Mucosa of descending colon (tissue), 3 donors: Measurements from ENCODE around the gene LCE1D. TPM values are rescaled to one million over a fixed set of nuclear protein-coding genes. Genes with fewer than 3 reads are reported as not detected.

Experiments
- ATAC-seq: fragments of 200-7000 bp; cut with Tn5 transposase; one replicate; pipeline ENCODE4 v1.9.1; 2020; ENCODE audit warnings: mild to moderate bottlenecking, moderate library complexity
- DNase-seq, 3 donors: peaks; one replicate each; pipeline ENCODE4 v3.0.0-alpha.2; 2020
- H3K36me3 ChIP-seq: fragments of 200-600 bp; one replicate; pipeline ENCODE4 v1.8.0; 2021; ENCODE audit warnings: low read depth, mild to moderate bottlenecking
- H3K4me1 ChIP-seq: fragments of 200-600 bp; one replicate; pipeline ENCODE4 v1.8.0; 2021; ENCODE audit warnings: low read depth, mild to moderate bottlenecking
- H3K4me3 ChIP-seq: fragments of 200-600 bp; one replicate; pipeline ENCODE4 v1.8.0; 2021; ENCODE audit warnings: mild to moderate bottlenecking
- H3K9me3 ChIP-seq: fragments of 200-600 bp; one replicate; pipeline ENCODE4 v1.8.0; 2021; ENCODE audit warnings: mild to moderate bottlenecking
- intact Hi-C, 2 donors: fragments of 100-400 bp; cut with DNase I in 1 of 2; cut with micrococcal nuclease in 1 of 2; formaldehyde crosslinking; loops; one replicate each; pipeline versions ENCODE4 v1.11.0 to v1.11.1; 2022; cut with DNase I, micrococcal nuclease
- total RNA-seq, 3 donors: library from RNA; stranded (reverse); fragmentation: NEBNext Ultra II Directional in 2 of 3; extraction: Animal tissue kit (Norgen Biotek cat#: 25700) in 2 of 3; gene quantifications; one replicate each; pipeline versions ENCODE4 v1.2.1 to v1.2.4, GENCODE V29; 2021 to 2023
- TF ChIP-seq, protein P1 (sequence below): fragments of 200-600 bp; IDR thresholded peaks from one replicate; pipeline ENCODE4 v1.8.0; 2022; ENCODE audit warnings: antibody characterized with exemption, mild to moderate bottlenecking
- donor health status: DM: no; HTN: no; CAD: no; lungs with moderate emphysema.
- donor health status: DM: no; HTN: no; CAD: no.
- donor health status: DM: no; HTN: yes; CAD: no.

The LCE1D gene
- total RNA-seq, 3 donors from 2014 or later: not detected

DNA sequence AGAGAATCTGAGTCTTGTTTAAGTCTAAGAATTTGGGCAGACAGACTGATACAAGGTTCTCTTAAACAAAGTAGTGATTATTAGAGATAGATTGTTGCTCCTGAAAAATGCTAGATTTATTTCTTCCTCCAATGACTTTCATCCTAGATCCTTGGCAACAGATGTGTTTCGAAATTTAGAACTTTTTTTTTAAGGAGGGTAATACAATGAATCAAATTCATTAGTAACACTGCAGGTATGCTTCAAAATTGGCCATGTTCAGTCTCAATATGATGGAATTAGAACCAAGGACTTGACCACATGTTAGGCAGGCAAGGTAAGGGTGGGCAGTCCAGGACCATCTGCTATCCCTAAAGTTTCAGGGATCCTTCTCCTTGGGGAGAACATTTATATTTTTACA, 26.1 kb upstream of the LCE1D start:
- TF ChIP-seq, protein P1, sequence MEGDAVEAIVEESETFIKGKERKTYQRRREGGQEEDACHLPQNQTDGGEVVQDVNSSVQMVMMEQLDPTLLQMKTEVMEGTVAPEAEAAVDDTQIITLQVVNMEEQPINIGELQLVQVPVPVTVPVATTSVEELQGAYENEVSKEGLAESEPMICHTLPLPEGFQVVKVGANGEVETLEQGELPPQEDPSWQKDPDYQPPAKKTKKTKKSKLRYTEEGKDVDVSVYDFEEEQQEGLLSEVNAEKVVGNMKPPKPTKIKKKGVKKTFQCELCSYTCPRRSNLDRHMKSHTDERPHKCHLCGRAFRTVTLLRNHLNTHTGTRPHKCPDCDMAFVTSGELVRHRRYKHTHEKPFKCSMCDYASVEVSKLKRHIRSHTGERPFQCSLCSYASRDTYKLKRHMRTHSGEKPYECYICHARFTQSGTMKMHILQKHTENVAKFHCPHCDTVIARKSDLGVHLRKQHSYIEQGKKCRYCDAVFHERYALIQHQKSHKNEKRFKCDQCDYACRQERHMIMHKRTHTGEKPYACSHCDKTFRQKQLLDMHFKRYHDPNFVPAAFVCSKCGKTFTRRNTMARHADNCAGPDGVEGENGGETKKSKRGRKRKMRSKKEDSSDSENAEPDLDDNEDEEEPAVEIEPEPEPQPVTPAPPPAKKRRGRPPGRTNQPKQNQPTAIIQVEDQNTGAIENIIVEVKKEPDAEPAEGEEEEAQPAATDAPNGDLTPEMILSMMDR: no peak
- no peaks in the 10 kb centered on the region for H3K9me3 ChIP-seq
- DNase-seq (no peak), ATAC-seq (no peak)
- no peaks in the 10 kb centered on the region for H3K4me1 ChIP-seq
- no peak overlapping the region for H3K4me3 ChIP-seq
- intact Hi-C loops: no loop called here
- no peaks in the 10 kb centered on the region for H3K36me3 ChIP-seq

DNA sequence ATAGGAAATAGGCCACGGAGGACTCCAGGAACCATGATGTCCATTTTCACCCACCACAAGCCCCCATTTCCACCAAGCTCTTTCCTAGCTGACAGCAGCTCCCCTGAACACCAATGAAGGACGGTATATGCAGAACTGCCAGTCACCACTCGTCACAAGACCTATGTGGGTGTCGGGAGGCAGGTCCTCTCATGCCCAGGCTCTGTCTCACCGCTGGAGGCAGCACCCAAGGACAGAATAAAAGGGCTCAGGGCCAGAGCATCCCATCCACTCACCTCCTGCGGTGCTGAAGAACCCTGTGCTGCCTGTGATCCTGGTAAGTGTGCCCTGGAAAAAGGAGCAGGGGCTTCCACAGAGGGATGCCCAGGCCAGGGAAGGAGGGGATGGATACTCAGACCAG, 21.6 kb upstream of the LCE1D start, which contains the start of gene LCE1F:
Gene LCE1F, plus strand, starts transcription at position 266 of the 400 bp plus-strand sequence. CDS start 1,232 bp downstream, outside the sequence.
- H3K9me3 ChIP-seq: no peaks in the 10 kb centered on the region
- no peak for DNase-seq
- H3K36me3 ChIP-seq: no peaks in the 10 kb centered on the region
- intact Hi-C loops: no loop called here
- H3K4me1 ChIP-seq: no peaks in the 10 kb centered on the region
- TF ChIP-seq, protein P1: no peak
- H3K4me3 ChIP-seq: no peak within 1 kb of the TSS
- ATAC-seq: no peak

DNA sequence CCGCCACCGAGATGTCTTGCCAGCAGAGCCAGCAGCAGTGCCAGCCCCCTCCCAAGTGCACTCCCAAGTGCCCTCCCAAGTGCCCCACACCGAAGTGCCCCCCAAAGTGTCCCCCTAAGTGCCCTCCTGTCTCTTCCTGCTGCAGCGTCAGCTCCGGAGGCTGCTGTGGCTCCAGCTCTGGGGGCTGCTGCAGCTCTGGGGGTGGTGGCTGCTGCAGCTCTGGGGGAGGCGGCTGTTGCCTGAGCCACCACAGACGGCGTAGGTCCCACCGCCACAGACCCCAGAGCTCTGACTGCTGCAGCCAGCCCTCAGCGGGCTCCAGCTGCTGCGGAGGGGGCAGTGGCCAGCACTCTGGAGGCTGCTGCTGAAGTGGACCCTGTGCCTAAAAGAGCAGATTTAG, 20.2 kb upstream of the LCE1D start:
- DNase-seq (no peak), ATAC-seq (no peak)
- TF ChIP-seq, protein P1: no peak
- Histone ChIP-seq H3K4me3 (no peak overlapping the region), H3K36me3 (no peaks in the 10 kb centered on the region), H3K4me1 (no peaks in the 10 kb centered on the region), H3K9me3 (no peaks in the 10 kb centered on the region)
- intact Hi-C loops: no loop called here

- peak in 1 of 3 donors; percentile 6 for DNase-seq
- ATAC-seq: no peak
- Histone ChIP-seq H3K36me3 (no peaks in the 10 kb centered on the region), H3K4me3 (no peak overlapping the region), H3K9me3 (no peaks in the 10 kb centered on the region), H3K4me1 (no peaks in the 10 kb centered on the region)
- TF ChIP-seq, protein P1: no peak
- intact Hi-C loops: no loop called here
Measured at GRCh38 chr1:152777510-152778137, 18.9 kb upstream of the LCE1D start.

GRCh38 chr1:152783095-152783494, 13.4 kb upstream of the LCE1D start:
- TF ChIP-seq, protein P1: no peak
- Histone ChIP-seq H3K4me1 (no peaks in the 10 kb centered on the region), H3K4me3 (no peak overlapping the region), H3K9me3 (no peaks in the 10 kb centered on the region), H3K36me3 (no peaks in the 10 kb centered on the region)
- intact Hi-C loops: no loop called here
- ATAC-seq (no peak), DNase-seq (no peak)

GRCh38 chr1:152786077-152786476, 10.4 kb upstream of the LCE1D start, which contains the start of gene LCE1E:
LCE1E (plus strand) TSS chr1:152786257; CDS start chr1:152787300, 1,043 bp downstream.
- no peak for DNase-seq
- no peaks in the 10 kb centered on the region for H3K36me3 ChIP-seq

More at GRCh38 chr1:152786077-152786476, 10.4 kb upstream of the LCE1D start, which contains the start of gene LCE1E:
- no peak within 1 kb of the TSS for H3K4me3 ChIP-seq
- no peaks in the 10 kb centered on the region for H3K9me3 ChIP-seq
- TF ChIP-seq, protein P1: no peak
- no peak for ATAC-seq
- intact Hi-C loops: no loop called here
- no peaks in the 10 kb centered on the region for H3K4me1 ChIP-seq
